PC-3 (cell line): ENCODE data around the gene APOC1.

ENCODE experiments used
- EZH2 ChIP-seq: fragments of 300-600 bp; sonication (generic); IDR thresholded peaks from one replicate; pipeline ENCODE4 v1.6.1; 2017; ENCODE audit warnings: antibody characterized with exemption, mild to moderate bottlenecking, low read length; ENCODE audit not compliant: unreplicated experiment
- EZH2phosphoT487 ChIP-seq: fragments of 300-600 bp; sonication (generic); IDR thresholded peaks from 2 replicates; pipeline ENCODE4 v1.6.1; 2018; ENCODE audit warnings: mild to moderate bottlenecking, antibody characterized with exemption, low read length, borderline replicate concordance
- TF ChIP-seq, protein P1 (sequence below): fragments of 300-600 bp; sonication (generic); conservative IDR thresholded peaks from 2 replicates; pipeline ENCODE4 v1.5.1; 2017; ENCODE audit warnings: antibody characterized with exemption, low read depth, mild to moderate bottlenecking, low read length

DNA sequence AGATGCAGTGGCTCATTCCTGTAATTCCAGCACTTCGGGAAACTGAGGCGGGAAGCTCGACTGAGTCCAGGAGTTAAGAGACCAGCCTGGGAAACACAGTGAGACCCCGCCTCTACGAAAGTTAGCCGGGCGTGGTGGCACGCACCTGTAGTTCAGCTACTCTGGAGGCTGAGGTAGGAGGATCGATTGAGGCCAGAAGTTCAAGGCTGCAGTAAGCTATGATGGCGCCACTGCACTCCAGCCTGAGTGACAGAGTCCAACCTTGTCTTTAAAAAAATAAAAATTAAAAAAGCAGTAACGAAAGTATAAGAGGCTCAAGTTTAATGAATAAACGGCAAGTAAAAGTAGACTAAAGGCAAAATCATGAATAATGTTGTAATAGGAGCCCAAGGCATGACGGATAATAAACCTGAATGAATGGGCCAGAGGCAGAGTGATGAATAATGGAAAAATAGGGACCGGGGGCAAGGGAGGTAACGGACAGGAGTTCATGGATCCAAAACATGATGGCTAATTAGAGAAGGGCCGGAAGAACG is 24.5 kb upstream of the APOC1 start:
- TF ChIP-seq, protein P1, sequence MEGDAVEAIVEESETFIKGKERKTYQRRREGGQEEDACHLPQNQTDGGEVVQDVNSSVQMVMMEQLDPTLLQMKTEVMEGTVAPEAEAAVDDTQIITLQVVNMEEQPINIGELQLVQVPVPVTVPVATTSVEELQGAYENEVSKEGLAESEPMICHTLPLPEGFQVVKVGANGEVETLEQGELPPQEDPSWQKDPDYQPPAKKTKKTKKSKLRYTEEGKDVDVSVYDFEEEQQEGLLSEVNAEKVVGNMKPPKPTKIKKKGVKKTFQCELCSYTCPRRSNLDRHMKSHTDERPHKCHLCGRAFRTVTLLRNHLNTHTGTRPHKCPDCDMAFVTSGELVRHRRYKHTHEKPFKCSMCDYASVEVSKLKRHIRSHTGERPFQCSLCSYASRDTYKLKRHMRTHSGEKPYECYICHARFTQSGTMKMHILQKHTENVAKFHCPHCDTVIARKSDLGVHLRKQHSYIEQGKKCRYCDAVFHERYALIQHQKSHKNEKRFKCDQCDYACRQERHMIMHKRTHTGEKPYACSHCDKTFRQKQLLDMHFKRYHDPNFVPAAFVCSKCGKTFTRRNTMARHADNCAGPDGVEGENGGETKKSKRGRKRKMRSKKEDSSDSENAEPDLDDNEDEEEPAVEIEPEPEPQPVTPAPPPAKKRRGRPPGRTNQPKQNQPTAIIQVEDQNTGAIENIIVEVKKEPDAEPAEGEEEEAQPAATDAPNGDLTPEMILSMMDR: no peak
- TF ChIP-seq EZH2 (no peak), EZH2phosphoT487 (no peak)
